GM18858 (cell line): ENCODE data around the gene KCNK1.
"Not testable (repeated sequence)": the region's sequence is repeated elsewhere in the genome, so short reads cannot be mapped to it uniquely, and the experiment has no call there.

Source experiments
- ATAC-seq: cut with Tn5 transposase; IDR thresholded peaks from one replicate; pipeline ENCODE4 v1.9.1; 2021; ENCODE audit not compliant: unreplicated experiment

Gene KCNK1

DNA sequence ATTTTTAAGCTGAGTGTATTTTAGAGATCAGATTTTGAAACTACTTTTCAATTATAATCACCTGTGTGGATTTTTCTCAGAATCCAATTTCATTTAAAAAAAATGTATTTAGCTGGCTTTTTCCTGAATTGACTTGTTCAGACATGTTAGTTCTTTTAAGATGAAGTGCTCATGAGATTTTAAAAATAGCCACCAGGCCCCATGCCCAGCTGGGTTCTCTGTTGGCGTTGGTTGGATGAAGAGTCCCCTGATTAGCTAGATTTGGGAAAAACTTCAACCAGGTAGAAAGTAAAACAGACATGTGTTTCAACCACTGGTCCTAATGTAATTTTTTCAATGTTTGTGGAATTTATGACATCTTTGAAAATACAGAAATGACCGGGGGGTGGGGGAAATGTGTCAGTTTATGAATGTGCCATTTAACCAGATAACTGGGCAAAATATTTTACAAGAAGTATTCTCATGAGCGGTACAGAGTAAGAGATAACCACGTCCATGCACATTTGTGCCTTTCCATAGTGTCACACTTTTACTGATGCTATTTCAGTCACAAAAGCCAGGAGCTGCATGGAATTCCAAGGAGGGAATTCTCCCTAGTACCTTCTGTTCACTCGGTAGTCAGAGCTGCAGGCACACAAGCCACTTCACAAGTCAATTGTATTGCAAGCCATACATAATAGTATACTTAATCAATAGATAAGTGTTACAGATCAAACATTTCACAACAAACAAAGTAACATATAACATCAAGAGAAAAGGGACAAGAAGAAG, 51.1 kb downstream of the KCNK1 start:
- ATAC-seq, result no peak

DNA sequence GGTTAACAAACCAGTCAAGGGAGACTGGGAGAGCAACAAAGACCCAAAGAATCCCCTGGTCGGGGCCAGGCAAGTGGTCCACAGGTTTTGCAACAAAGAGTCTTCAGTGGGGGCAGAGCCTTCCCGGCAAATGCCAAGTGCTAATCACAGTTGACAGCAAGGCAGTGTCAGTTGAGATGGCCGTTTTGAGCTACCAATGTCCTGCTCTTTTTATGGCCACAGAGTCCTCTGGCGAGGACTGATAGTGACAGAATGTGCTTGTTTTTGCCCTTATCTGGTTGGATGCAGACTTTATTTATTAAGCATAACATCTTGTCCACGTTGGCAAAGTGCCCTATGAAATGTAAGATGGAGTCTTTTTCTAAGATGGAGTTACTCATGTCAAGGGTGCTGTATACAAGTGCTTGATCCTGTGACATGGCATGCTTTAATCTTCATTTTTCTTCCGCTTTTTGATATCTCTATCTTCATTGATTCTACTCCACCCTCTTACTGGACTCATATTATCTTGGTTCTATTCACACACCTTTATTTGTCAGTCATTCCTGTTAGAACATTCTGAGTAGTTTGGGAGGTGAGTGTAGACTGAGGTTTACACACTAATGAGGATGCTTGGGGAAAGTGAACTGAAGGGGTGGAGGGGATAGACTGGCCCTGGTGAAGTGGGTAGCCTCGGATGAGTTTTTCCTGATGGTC, 51.8 kb downstream of the KCNK1 start:
- ATAC-seq, result no peak

DNA sequence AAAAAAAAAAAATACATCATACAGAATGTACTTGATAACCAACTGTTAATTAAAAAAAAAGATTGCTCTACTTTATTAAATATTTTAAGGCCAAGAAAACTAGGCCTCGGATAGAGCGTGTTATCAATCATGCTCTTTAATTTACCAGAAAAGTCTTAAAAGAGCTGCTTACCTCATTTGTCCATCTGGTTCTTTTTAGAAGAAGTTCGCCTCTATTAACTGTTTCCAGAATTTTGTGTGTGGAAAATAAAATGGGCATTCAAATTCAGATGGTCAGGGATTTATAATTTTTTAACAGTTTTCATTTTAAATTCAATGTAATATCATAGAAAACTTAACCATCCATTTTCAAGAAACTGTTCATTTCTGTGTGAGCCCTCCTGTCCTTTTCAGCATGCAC, 53.8 kb downstream of the KCNK1 start:
- no peak for ATAC-seq

DNA sequence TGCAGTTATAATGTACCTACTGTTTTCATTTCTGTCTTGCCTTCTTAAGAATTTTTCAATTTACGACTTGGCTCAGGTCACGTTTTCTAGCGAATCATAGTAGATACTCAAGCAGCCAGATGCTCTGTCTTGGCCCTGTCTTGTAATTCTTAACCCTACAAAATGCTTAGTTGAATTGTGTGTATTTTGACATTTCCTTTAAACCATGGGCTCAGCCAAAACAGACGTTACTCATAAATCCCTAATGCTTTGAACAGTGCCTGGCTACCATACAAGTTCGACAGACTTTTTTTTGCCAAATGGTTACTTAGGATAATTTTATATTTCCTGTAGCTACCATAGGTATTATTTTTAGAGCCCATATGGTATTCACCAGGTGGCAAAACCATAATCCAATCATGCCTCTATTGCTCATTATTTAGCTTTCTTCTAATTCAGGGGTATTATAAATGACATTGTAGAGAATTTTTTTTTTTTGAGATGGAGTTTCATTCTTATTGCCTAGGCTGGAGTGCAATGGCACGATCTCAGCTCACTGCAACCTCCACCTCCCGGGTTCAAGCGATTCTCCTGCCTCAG, 54.3 kb downstream of the KCNK1 start:
- no peak for ATAC-seq

DNA sequence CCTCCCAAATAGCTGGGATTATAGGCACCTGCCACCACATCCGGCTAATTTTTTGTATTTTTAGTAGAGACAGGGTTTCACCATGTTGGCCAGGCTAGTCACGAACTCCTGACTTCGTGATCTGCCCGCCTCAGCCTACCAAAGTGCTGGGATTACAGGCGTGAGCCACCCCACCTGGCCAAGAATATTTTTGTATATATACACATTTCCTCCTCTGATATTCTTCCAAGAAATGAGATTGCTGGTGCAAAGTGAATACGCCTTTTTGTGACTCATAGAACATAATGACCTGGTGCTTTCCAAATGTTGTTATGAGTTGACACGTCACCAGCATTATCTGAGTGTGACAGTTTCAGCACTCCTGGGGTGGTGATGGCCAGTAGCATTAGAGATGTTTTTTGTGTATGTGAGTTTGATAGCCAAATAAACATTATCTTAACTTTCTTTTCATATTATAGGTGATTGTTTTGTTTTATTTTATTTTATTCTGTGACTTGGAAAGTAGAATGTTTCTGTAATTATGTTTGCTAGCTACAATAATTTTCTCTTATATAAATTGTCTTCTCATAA, 54.9 kb downstream of the KCNK1 start:
- ATAC-seq, result no peak

DNA sequence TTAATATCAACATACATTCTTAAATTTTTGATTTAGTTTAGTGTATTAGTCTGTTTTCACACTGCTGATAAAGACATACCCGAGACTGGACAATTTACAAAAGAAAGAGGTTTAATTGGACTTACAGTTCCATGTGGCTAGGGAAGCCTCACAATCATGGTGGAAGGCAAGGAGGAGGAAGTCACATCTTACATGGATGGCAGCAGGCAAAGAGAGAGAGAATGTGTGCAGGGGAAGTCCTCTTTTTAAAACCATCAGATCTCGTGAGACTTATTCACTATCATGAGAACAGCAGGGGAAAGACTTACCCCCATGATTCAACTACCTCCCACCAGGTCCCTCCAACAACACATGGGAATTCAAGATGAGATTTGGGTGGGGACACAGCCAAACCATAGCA, 56.5 kb downstream of the KCNK1 start:
- ATAC-seq, result not testable (repeated sequence)

DNA sequence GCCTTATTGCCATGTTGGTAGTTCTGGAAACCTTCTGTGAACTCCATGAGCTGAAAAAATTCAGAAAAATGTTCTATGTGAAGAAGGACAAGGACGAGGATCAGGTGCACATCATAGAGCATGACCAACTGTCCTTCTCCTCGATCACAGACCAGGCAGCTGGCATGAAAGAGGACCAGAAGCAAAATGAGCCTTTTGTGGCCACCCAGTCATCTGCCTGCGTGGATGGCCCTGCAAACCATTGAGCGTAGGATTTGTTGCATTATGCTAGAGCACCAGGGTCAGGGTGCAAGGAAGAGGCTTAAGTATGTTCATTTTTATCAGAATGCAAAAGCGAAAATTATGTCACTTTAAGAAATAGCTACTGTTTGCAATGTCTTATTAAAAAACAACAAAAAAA, 57.4 kb downstream of the KCNK1 start:
- ATAC-seq, result no peak

DNA sequence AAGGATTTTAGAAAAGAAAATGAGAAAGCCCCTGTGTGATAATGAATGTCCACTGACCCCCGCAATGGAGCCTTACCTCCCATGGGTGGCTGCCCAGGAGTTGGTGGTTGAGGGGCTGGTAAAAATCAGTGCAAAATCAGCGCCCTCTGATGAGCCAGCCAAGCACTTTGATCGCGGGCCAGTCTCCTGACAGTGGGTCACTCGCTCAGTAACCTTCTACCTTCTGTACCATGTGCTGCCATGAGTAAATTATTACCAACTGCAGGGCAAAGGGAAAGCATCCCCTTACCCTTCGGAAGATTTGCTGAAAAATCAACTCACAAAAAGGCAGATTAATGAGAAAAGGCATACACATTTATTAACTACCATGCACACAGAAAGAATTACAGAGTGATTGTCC, 58.8 kb downstream of the KCNK1 start:
- ATAC-seq, result no peak

DNA sequence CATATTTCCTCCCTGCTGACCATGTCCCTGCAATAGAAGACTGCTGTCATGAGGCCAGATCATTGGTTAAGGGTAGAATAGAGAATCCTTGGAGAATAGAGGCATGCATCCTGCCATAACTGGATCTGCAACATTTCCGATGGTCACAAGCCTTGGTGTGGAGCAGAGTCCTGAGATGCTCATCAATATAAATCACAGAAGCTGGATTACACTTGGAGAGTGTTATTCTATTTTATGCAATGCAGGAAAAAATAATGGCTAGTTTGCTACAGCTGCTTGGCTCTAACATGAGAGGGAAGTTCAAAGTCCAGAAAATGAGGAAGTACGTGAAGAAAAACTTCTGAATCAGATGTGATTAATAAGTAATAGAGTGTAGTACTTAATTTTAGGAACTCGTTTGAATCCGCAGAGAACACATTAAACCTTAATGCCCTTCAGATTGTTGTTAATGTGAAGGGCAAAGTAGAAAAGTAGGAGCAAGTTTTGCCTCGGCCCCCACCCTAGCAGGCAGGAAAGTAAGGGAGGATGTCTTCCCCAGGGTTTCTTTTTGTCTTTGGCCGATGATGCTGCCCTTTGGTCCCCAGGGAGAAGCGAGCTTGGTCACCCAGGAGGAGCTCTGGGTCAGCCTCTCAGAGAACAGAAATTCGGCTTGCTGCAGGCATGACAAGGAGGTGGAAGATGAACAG, 59.5 kb downstream of the KCNK1 start:
- ATAC-seq, result no peak

DNA sequence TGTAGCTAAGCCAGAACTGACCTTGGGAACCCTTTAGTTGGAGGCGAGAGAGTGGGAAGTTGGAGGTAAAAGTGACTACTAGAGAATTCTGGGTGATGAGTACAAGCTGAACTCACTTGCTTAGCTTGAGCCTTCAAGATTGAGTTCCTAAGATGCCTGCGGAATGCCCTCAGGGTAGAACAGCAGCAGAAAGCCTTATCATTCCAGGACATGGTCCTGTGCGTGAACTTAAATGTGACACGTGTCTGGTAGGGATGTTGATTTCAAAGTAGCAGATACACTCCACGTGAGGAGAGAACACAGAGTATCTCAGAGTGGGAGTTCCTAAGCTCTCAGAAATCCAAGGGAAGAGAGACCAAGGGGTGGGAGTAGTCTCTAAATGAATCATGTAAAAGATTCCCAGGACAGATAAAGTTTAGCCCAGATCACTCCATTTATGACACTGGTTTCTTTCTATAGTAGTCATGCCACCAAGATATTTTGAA, 60.1 kb downstream of the KCNK1 start:
- no peak for ATAC-seq

DNA sequence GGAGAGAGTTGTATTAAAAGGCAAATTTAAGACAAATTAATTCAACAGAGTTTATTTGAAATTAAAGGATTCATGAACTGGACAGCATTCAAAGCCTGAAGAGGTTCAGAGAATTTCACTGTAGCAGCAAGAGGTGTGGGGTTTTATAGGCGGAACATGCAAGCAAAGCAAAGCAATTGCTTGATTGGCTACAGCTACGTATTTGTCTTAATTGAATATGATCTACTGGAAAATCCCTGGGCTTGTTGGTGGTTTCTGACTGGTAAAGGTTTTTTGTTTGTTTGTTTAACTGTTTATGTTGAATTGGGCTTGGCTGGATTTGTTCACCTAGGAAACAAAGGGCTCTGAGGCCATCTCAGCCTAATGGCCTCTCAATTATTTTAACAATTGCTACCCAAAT, 61.5 kb downstream of the KCNK1 start:
- no peak for ATAC-seq

DNA sequence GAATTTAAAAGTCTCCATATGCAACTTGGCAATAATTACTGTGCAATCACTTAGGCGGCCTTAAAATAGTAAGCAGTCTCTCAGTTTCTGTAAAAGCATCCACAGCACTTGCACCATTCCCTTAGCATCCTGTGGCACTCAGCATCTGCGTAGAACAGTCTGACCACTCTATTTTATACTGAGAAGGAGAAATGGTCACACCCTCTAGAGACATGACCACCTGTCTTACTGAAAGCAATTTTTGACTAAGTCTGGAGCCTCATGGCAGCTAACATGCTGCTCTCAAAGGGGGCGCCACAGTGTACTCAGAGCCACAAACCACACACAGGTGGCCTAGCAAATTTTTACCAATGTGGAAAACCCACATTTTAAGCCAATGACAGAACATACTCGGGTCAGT, 62.0 kb downstream of the KCNK1 start:
- peak; percentile 78 for ATAC-seq

DNA sequence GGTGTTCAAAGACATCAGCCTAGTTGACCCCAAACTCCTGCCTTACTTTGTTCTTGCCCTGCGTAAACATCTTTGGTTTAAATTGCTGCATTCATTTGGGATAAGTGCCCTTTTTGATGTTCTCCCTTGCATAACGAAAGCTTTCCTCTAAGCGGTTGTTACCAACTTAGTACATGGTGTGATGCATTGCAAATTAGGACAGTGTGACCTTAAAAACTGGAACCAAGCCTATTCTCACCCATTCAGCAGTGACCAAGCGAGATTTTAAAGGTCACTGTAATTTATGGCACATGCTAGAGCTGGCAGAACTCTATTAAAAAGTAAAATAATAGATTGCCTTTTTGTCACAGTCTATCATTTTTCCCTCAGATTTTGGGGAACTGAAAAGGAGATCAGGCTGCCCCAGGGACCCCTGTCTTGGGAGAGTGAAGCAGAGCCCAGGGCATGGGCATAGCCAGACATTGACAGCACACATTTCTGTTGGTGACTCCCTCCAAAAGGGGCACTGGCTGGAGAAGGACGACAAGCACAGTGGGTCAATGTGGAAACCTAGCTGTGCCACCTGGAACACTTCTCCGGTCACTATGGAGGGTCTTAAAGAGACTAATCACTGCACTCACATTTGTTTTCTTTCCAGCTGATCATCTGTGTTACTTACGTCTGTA, 63.9 kb downstream of the KCNK1 start:
- no peak for ATAC-seq

DNA sequence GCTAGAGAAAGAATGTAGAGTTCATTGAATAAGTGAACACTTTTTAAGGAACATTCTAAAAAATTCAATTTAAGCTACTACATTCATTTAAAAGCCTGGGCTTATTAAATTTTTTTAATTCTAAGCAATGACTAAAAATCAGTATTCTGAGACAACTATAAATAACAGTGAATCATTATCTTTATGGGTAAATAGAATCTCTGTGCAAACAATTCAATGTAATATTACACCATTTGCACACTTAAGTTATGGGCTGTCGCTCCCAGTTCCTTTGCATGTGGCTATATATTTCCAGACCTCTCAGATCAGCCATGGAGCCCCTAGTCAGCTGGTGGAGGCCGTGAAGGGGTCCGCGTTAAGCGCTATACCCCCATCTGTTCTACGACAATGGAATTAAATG, 65.1 kb downstream of the KCNK1 start:
- ATAC-seq, result no peak

DNA sequence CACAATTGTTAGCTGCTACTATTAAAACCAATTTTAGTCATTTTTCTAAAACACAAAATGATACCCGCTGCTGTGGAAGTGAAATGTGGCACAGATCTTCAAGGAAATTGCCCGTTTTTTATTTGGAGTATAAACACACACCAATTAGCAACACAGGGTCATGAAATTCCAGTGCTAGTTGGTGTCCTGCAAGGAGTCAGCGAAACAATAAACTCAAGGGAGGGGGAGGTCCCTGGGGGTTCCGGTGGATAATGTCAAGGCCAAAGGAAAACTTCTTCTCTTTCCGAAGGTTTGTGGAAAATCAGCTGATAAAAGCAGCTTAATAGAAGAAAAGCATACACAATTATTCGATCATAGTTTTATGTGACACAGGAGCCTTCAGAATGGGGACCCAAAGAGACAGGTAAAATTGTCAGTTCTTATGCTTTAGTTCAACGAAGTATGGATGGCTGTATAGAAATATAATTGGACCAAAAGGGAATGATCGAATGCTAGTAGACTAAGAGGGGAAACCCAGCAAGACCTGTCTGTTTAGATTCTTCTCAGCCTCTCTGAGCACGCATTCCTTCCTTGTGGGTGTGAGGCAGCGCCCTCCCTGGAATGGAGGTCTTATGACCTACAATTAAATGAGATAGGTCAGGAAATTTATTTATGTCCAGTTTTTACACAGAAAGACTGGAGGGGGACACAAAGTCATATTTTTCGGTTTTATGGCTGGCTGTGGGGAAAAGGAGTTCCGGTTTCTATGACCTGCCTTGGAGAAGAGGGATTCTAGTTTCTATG, 65.9 kb downstream of the KCNK1 start:
- ATAC-seq, result no peak

DNA sequence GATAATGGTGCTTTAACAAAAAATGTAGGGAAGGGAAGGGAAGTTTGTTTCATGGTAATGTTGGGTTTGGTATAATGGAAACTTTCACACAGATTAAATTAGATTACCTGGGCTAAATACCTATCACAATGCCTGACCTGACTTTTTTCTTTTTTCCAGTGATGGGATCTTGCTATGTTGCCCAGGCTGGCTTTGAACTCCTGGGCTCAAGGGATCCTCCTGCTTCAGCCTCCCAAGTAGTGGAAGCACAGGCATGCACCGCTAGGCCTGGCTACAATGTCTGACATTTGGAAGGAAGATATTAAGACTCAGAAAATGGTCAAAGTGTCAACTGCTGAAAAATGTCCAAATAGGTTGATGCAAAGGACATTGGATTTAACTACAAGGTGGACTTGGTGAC, 67.4 kb downstream of the KCNK1 start:
- no peak for ATAC-seq

DNA sequence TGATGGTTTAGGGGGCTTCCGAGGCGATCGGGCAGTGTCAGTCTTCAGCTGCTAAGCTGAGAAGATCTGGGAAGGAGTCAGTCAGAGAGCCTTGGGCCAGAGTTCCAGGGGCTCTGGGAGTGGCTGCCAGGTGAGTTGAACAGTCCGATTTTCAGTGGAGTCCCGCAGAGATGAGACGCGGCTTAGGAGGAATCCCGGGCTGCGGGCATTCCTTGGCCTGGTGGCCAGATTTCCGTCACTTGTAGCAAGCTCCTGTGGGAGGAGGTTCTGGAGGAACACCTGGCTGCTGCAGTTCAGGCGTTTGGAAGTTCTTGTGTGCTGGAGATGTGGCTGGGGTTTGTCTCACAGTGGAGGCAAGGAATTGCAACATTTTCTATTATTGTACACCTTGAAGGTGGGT, 72.7 kb downstream of the KCNK1 start:
- ATAC-seq, result not testable (repeated sequence)

DNA sequence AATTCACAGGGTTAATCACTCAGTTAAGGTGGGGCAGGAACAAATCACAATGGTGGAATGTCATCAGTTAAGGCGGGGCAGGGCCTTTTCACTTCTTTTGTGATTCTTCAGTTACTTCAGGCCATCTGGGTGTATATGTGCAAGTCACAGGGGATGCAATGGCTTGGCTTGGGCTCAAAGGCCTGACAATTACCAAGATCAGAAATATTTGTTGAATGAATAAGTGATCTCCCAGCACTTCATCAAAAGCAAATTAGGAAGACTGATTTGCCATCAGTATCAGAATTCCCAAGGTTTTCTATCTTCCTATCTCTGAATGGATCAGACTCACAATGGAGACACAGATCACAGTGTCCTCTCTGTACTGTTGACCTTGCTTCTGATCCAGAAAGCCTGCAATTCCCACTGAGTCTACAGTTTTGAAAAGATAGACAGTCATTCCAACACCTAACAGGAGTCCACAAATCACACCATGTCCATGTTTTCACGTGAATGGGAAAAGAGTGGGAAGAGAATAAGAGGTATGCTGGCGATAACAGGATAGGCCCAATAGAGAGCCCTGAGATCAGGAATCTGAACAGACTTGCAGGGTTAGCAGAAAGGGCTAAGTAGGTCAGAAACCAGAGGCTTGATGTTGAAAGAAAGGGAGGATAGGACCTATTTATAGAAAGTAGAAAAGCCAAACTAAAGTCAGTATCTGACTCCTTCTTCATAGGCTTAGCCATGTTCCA, 75.3 kb downstream of the KCNK1 start:
- no peak for ATAC-seq

DNA sequence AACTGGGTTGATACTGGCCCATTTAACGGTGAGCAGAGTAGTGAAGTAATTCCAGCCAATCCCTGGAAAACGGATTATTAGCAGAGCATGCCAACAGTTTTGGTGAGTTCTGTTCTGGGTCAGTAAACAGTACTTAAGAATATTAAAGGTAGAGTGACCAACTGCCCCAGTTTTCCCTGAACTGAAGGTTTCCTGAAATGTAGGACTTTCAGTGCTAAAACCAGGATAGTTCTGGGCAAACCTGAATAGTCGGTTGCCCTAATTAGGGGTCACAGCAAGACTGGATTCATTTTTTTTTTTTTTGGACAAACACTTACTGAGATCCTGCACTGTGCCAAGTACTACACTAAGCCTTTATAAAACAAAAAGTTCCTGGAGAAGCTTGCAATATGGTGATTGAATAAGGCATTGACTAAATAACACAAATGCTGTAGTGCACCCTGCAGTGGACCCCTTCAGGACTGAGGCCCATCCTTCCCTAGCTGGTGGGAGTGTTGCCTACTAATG, 75.9 kb downstream of the KCNK1 start:
- no peak for ATAC-seq
